ENCODE results near the gene RHO.

Gene RHO

GRCh38 chr3:129582799-129583198 is 54.4 kb downstream of the RHO start:
- DNase-seq: no peak

GRCh38 chr3:129583289-129583688 is 54.9 kb downstream of the RHO start:
- DNase-seq: no peak

GRCh38 chr3:129584631-129585030 is 56.2 kb downstream of the RHO start:
- no peak for DNase-seq

All from NCI-H1417 (cell line).